ENCODE measurements around the gene RCCD1.

The RCCD1 gene

GRCh38 chr15:90932660-90932991 is 22.1 kb upstream of the RCCD1 start:
- peak overlapping the region; percentile 2; the same call in 1 of the 2 replicates for H3K27ac ChIP-seq (ENCODE audit: extremely low read depth, low read depth, low read length)
- POLR2A ChIA-PET = interaction anchor here (0.5 to 11.4 kb wide), 14 partner anchors 9 to 1900 kb away, joined by 3 to 179 read pairs (median 4); partner anchors contain the start of genes BLM, MAN2A2, RCCD1 and VPS33B
- peaks cover 10 to 15% of the 10 kb centered on the region in 2 experiments; a peak in 2 of 3 replicates for H3K36me3 ChIP-seq (ENCODE audit: control insufficient read depth in 2 of 2, insufficient read depth in 1 of 2, low read length in 2 of 2)
- no peak for TF ChIP-seq ZNF645 (tag by site-specific recombination; IDR thresholded peaks at IDR 0.05)
- TF ChIP-seq PRDM10 (tag by site-specific recombination; IDR thresholded peaks at IDR 0.05) = no peak
- 0 out of 2 replicates have a peak, but pooled peaks have one; percentile 11 for TF ChIP-seq ZNF501 (tag by site-specific recombination; IDR thresholded peaks at IDR 0.05)
- no peak for TF ChIP-seq REPIN1 (tag by site-specific recombination; IDR thresholded peaks at IDR 0.05; ENCODE audit: low read depth)
- no peak for TF ChIP-seq HOXD13 (CRISPR knock-in tag; IDR thresholded peaks at IDR 0.05; ENCODE audit: borderline replicate concordance)
- no peak for TF ChIP-seq YY2 (tag by site-specific recombination; IDR thresholded peaks at IDR 0.05)
- no peak for TF ChIP-seq ZNF169 (tag by site-specific recombination; IDR thresholded peaks at IDR 0.05)
- no peak for TF ChIP-seq ZBTB21 (tag by site-specific recombination; IDR thresholded peaks at IDR 0.05)
- TF ChIP-seq KLF9 (tag by site-specific recombination; IDR thresholded peaks at IDR 0.05; ENCODE audit: low read depth) = no peak
- peak; percentile 65 for TF ChIP-seq REST (tag by site-specific recombination; IDR thresholded peaks at IDR 0.05)
- TF ChIP-seq ZNF449 (tag by site-specific recombination; IDR thresholded peaks at IDR 0.05) = no peak
- TF ChIP-seq SP7 (tag by site-specific recombination; IDR thresholded peaks at IDR 0.05) = 0 out of 2 replicates have a peak, but pooled peaks have one; percentile 4
- no peak for TF ChIP-seq SCRT2 (tag by site-specific recombination; IDR thresholded peaks at IDR 0.05)
- no peak for TF ChIP-seq SP3 (tag by site-specific recombination; IDR thresholded peaks at IDR 0.05)
- TF ChIP-seq ZNF701 (tag by site-specific recombination; IDR thresholded peaks at IDR 0.05) = 0 out of 2 replicates have a peak, but pooled peaks have one; percentile 28
- 0 out of 2 replicates have a peak, but pooled peaks cover 2% of the 10 kb centered on the region for H3K4me1 ChIP-seq (ENCODE audit: control insufficient read depth, insufficient read depth, low read length)
- no peak overlapping the region; the same call in 1 of the 2 replicates for H3K4me3 ChIP-seq (ENCODE audit: low read depth, low read length)
- CTCF ChIA-PET = interaction anchor here (0.6 to 11.7 kb wide), 48 partner anchors 9 to 1770 kb away, joined by 3 to 163 read pairs (median 5); partner anchors contain the start of genes MAN2A2, RCCD1 and VPS33B
- H3K9me3 ChIP-seq (ENCODE audit: control insufficient read depth, insufficient read depth, low read depth, low read length) = no peaks in the 10 kb centered on the region

All from HEK293 (cell line).